Left lung (tissue), 10 donors: Measurements from ENCODE around the gene FAM98B. TPM values are rescaled to one million over a fixed set of nuclear protein-coding genes. Genes with fewer than 3 reads are reported as not detected.

ENCODE experiments used
- ATAC-seq: fragments of 200-7000 bp; cut with Tn5 transposase; one replicate; pipeline ENCODE4 v1.9.1; 2020; ENCODE audit warnings: moderate library complexity
- DNase-seq, 4 donors: peaks; one replicate each; pipeline ENCODE4 v3.0.0-alpha.2; 2013 to 2020
- H3K27ac ChIP-seq, 2 donors: fragments of 200-600 bp; sonication (generic) in 1 of 2; one replicate each; pipeline versions ENCODE4 v1.5.0 to v1.8.0; 2020 to 2021
- H3K27me3 ChIP-seq, 2 donors: fragments of 200-600 bp; sonication (generic) in 1 of 2; one replicate each; pipeline versions ENCODE4 v1.5.0 to v1.8.0; 2020 to 2021
- H3K36me3 ChIP-seq, 2 donors: fragments of 200-600 bp; sonication (generic) in 1 of 2; one replicate each; pipeline versions ENCODE4 v1.5.0 to v1.8.0; 2020 to 2021
- H3K4me1 ChIP-seq, 2 donors: fragments of 200-600 bp; one replicate each; pipeline ENCODE4 v1.8.0; 2021
- H3K4me3 ChIP-seq, 2 donors: fragments of 200-600 bp; sonication (generic) in 1 of 2; one replicate each; pipeline versions ENCODE4 v1.5.0 to v1.8.0; 2020 to 2021; ENCODE audit warnings: mild to moderate bottlenecking in 1 of 2
- H3K9me3 ChIP-seq, 2 donors: fragments of 200-600 bp; sonication (generic) in 1 of 2; one replicate each; pipeline versions ENCODE4 v1.5.0 to v1.8.0; 2020 to 2021
- CTCF ChIP-seq, 2 donors: fragments of 200-600 bp; sonication (generic) in 1 of 2; IDR thresholded peaks; one replicate each; pipeline versions ENCODE4 v1.5.0 to v1.8.0; 2021; ENCODE audit warnings: antibody characterized with exemption in 2 of 2
- intact Hi-C, 2 donors: fragments of 100-400 bp; cut with DNase I; formaldehyde crosslinking; loops; one replicate each; pipeline versions ENCODE4 v1.11.2 to v1.14.2; 2022
- polyA plus RNA-seq, 6 donors: library from polyadenylated mRNA; unstranded; fragments of 120-200 nt; gene quantifications; one replicate each; pipeline ENCODE4 v1.2.1, GENCODE V29; 2013; ENCODE audit not compliant: insufficient read length in 6 of 6
- total RNA-seq, 2 donors: library from RNA; stranded (reverse); fragmentation: NEBNext Ultra II Directional; extraction: Animal tissue kit (Norgen Biotek cat#: 25700); gene quantifications; one replicate each; pipeline ENCODE4 v1.2.1, GENCODE V29; 2021
- donor health status: DM: no; HTN: yes; CAD: no.
- donor health status: DM: no; HTN: no; CAD: no.

The FAM98B gene
- total and polyA plus RNA-seq, 8 donors: 16.7 to 65.9 (median 54.3) TPM

- Histone ChIP-seq H3K36me3 (peaks cover 0 to 25% of the 10 kb centered on the region in 2 donors), H3K27me3 (no peaks in the 10 kb centered on the region), H3K9me3 (no peaks in the 10 kb centered on the region), H3K27ac (no peak overlapping the region), H3K4me3 (no peak overlapping the region), H3K4me1 (no peaks in the 10 kb centered on the region)
- ATAC-seq (no peak), DNase-seq (no peak)
- no peak for TF ChIP-seq CTCF (IDR thresholded peaks at IDR 0.05)
- intact Hi-C loops: loop anchor here in 1 of 2 donors (10.0 kb wide), 1 partner anchor 224 kb away; no protein-coding TSS in a partner anchor
These were observed 16.9 kb downstream of the FAM98B start for GRCh38 chr15:38470816-38471215.

- DNase-seq (no peak), ATAC-seq (no peak)
- intact Hi-C loops: loop anchor here in 1 of 2 donors (10.0 kb wide), 1 partner anchor 223 kb away; no protein-coding TSS in a partner anchor
- no peaks in the 10 kb centered on the region for H3K9me3 ChIP-seq
- H3K4me3 ChIP-seq: no peak overlapping the region
- no peak for TF ChIP-seq CTCF (IDR thresholded peaks at IDR 0.05)
- no peaks in the 10 kb centered on the region for H3K27me3 ChIP-seq
- no peaks in the 10 kb centered on the region for H3K4me1 ChIP-seq
- peaks cover 0 to 33% of the 10 kb centered on the region in 2 donors for H3K36me3 ChIP-seq
- H3K27ac ChIP-seq: no peak overlapping the region
These were observed 18.0 kb downstream of the FAM98B start for GRCh38 chr15:38471974-38472373.

- H3K27me3 ChIP-seq: no peaks in the 10 kb centered on the region
- H3K9me3 ChIP-seq: no peaks in the 10 kb centered on the region
- H3K27ac ChIP-seq: no peak overlapping the region
- TF ChIP-seq CTCF (IDR thresholded peaks at IDR 0.05): peak; percentile 57 to 58
- ATAC-seq (peak; percentile 99), DNase-seq (peak in 2 of 4 donors; percentile 35 to 63)
- H3K4me3 ChIP-seq: no peak overlapping the region
- no peaks in the 10 kb centered on the region for H3K4me1 ChIP-seq
- intact Hi-C loops: loop anchor here in 1 of 2 donors (10.0 kb wide), 1 partner anchor 221 kb away; no protein-coding TSS in a partner anchor
- peaks cover 0 to 39% of the 10 kb centered on the region in 2 donors for H3K36me3 ChIP-seq
These were observed 20.3 kb downstream of the FAM98B start for GRCh38 chr15:38474155-38474757.

- no peak overlapping the region for H3K4me3 ChIP-seq
- no peaks in the 10 kb centered on the region for H3K9me3 ChIP-seq
- H3K4me1 ChIP-seq: no peaks in the 10 kb centered on the region
- TF ChIP-seq CTCF (IDR thresholded peaks at IDR 0.05): no peak
- ATAC-seq (no peak), DNase-seq (no peak)
- intact Hi-C loops: loop anchor here in 1 of 2 donors (10.0 kb wide), 1 partner anchor 219 kb away; no protein-coding TSS in a partner anchor
- peaks cover 0 to 39% of the 10 kb centered on the region in 2 donors for H3K36me3 ChIP-seq
- H3K27ac ChIP-seq: no peak overlapping the region
- H3K27me3 ChIP-seq: no peaks in the 10 kb centered on the region
These were observed 21.4 kb downstream of the FAM98B start for GRCh38 chr15:38475361-38475760.

GRCh38 chr15:38476120-38476519 lies 22.2 kb downstream of the FAM98B start:
- DNase-seq (no peak), ATAC-seq (no peak)
- TF ChIP-seq CTCF (IDR thresholded peaks at IDR 0.05): no peak
- Histone ChIP-seq H3K4me1 (no peaks in the 10 kb centered on the region), H3K27me3 (no peaks in the 10 kb centered on the region), H3K27ac (no peak overlapping the region), H3K9me3 (no peaks in the 10 kb centered on the region), H3K36me3 (peaks cover 0 to 41% of the 10 kb centered on the region in 2 donors), H3K4me3 (no peak overlapping the region)
- intact Hi-C loops: loop anchor here in 1 of 2 donors (10.0 kb wide), 1 partner anchor 219 kb away; no protein-coding TSS in a partner anchor
